ENCODE results near the gene FH.
A peak's percentile ranks its signal among the peaks of the same experiment; 100 is the strongest.

Gene FH

GRCh38 chr1:241525026-241525425, 5.5 kb upstream of the FH start:
- POLR2A ChIA-PET = no interaction called here
- WGBS (ENCODE audit: insufficient coverage) = 100% methylated on average over 1 of the region's 3 CpGs
- no peak overlapping the region for H3K4me3 ChIP-seq (ENCODE audit: control insufficient read depth in 1 of 7, extremely low read depth in 1 of 7, insufficient read depth in 4 of 7, low read depth in 2 of 7, low read length in 6 of 7)
- CTCF ChIA-PET = interaction anchor here (1.2 to 1.8 kb wide), 5 partner anchors 25 to 473 kb away, joined by 3 to 6 read pairs (median 4); partner anchors contain the start of gene MAP1LC3C
- no peak for DNase-seq
- H3K36me3 ChIP-seq (ENCODE audit: control insufficient read depth in 4 of 4, insufficient read depth in 4 of 4, low read length in 3 of 4) = no peaks in the 10 kb centered on the region
- peaks cover 0 to 4% (median 0%) of the 10 kb centered on the region in 5 experiments for H3K27me3 ChIP-seq (replicated peaks in 2 of 5; ENCODE audit: control insufficient read depth in 4 of 5, insufficient read depth in 5 of 5, low read length in 4 of 5)
- H3K27ac ChIP-seq (ENCODE audit: insufficient read depth in 1 of 2, low read depth in 1 of 2, low read length in 2 of 2, poor library complexity in 1 of 2, severe bottlenecking in 2 of 2) = no peak overlapping the region
- peaks cover 0 to 6% (median 2%) of the 10 kb centered on the region in 4 experiments for H3K4me1 ChIP-seq (ENCODE audit: control extremely low read depth in 1 of 4, control insufficient read depth in 4 of 4, insufficient read depth in 4 of 4, low read length in 3 of 4)
- no peaks in the 10 kb centered on the region for H3K9me3 ChIP-seq (ENCODE audit: control extremely low read depth in 1 of 5, control insufficient read depth in 4 of 5, insufficient read depth in 2 of 5, low read depth in 1 of 5, low read length in 4 of 5)

- Histone ChIP-seq H3K27ac (ENCODE audit: insufficient read depth in 1 of 2, low read depth in 1 of 2, low read length in 2 of 2, poor library complexity in 1 of 2, severe bottlenecking in 2 of 2) (no peak overlapping the region), H3K4me3 (ENCODE audit: control insufficient read depth in 1 of 7, extremely low read depth in 1 of 7, insufficient read depth in 4 of 7, low read depth in 2 of 7, low read length in 6 of 7) (no peak overlapping the region), H3K27me3 (replicated peaks in 2 of 5; ENCODE audit: control insufficient read depth in 4 of 5, insufficient read depth in 5 of 5, low read length in 4 of 5) (peaks cover 0 to 4% (median 0%) of the 10 kb centered on the region in 5 experiments), H3K4me1 (ENCODE audit: control extremely low read depth in 1 of 4, control insufficient read depth in 4 of 4, insufficient read depth in 4 of 4, low read length in 3 of 4) (peaks cover 4 to 19% (median 12%) of the 10 kb centered on the region in 4 experiments), H3K9me3 (ENCODE audit: control extremely low read depth in 1 of 5, control insufficient read depth in 4 of 5, insufficient read depth in 2 of 5, low read depth in 1 of 5, low read length in 4 of 5) (no peaks in the 10 kb centered on the region), H3K36me3 (ENCODE audit: control insufficient read depth in 4 of 4, insufficient read depth in 4 of 4, low read length in 3 of 4) (no peaks in the 10 kb centered on the region)
- CTCF ChIA-PET = interaction anchor here (0.5 kb wide), 1 partner anchor 28 kb away, joined by 4 read pairs; no protein-coding TSS in a partner anchor
- WGBS (ENCODE audit: insufficient coverage) = no CpG with 5 or more reads among the region's 2 CpGs
- DNase-seq = no peak
- POLR2A ChIA-PET = no interaction called here
Measured at GRCh38 chr1:241521718-241522117, 2.2 kb upstream of the FH start.

DNA sequence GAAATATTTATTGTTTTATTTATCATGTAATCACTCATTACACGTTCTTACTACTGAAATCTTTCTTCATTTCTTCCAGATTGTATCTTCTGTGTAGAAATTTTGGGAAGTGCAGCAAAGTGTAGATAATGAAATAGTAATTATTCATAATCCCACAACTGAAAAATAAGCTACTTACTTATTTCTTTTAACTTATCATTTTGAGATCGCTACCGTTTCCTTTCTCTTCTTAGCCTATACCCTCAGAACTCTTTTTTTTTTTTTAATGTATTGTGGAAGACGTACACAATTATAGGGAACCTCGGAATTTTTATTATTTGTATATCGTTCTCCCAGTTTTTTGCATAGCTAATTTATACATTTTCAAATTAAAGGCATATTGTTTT, 518 bp upstream of the FH start:
- Histone ChIP-seq H3K4me1 (ENCODE audit: control extremely low read depth in 1 of 4, control insufficient read depth in 4 of 4, insufficient read depth in 4 of 4, low read length in 3 of 4) (peaks cover 4 to 19% (median 12%) of the 10 kb centered on the region in 4 experiments), H3K36me3 (ENCODE audit: control insufficient read depth in 4 of 4, insufficient read depth in 4 of 4, low read length in 3 of 4) (peaks cover 0 to 6% (median 3%) of the 10 kb centered on the region in 4 experiments), H3K4me3 (ENCODE audit: control insufficient read depth in 1 of 7, extremely low read depth in 1 of 7, insufficient read depth in 4 of 7, low read depth in 2 of 7, low read length in 6 of 7) (peak overlapping the region in 6 of 7 experiments; percentile 78 to 93 (median 88)), H3K27me3 (replicated peaks in 2 of 5; ENCODE audit: control insufficient read depth in 4 of 5, insufficient read depth in 5 of 5, low read length in 4 of 5) (peaks cover 0 to 4% (median 0%) of the 10 kb centered on the region in 5 experiments), H3K27ac (ENCODE audit: insufficient read depth in 1 of 2, low read depth in 1 of 2, low read length in 2 of 2, poor library complexity in 1 of 2, severe bottlenecking in 2 of 2) (peak overlapping the region in 1 of 2 experiments; percentile 69), H3K9me3 (ENCODE audit: control extremely low read depth in 1 of 5, control insufficient read depth in 4 of 5, insufficient read depth in 2 of 5, low read depth in 1 of 5, low read length in 4 of 5) (no peaks in the 10 kb centered on the region)
- no CpG with 5 or more reads among the region's 6 CpGs for WGBS (ENCODE audit: insufficient coverage)
- POLR2A ChIA-PET = no interaction called here
- DNase-seq = no peak
- CTCF ChIA-PET = no interaction called here

- CTCF ChIA-PET = interaction anchor here (1.1 to 1.4 kb wide), 2 partner anchors 9 to 92 kb away, joined by 3 to 5 read pairs; no protein-coding TSS in a partner anchor
- H3K4me1 ChIP-seq (ENCODE audit: control extremely low read depth in 1 of 4, control insufficient read depth in 4 of 4, insufficient read depth in 4 of 4, low read length in 3 of 4) = peaks cover 4 to 19% (median 12%) of the 10 kb centered on the region in 4 experiments
- POLR2A ChIA-PET = no interaction called here
- H3K9me3 ChIP-seq (ENCODE audit: control extremely low read depth in 1 of 5, control insufficient read depth in 4 of 5, insufficient read depth in 2 of 5, low read depth in 1 of 5, low read length in 4 of 5) = no peaks in the 10 kb centered on the region
- H3K27me3 ChIP-seq (replicated peaks in 2 of 5; ENCODE audit: control insufficient read depth in 4 of 5, insufficient read depth in 5 of 5, low read length in 4 of 5) = peaks cover 0 to 4% (median 0%) of the 10 kb centered on the region in 5 experiments
- DNase-seq = peak in 2 of 3 donors; percentile 34 to 45
- H3K27ac ChIP-seq (ENCODE audit: insufficient read depth in 1 of 2, low read depth in 1 of 2, low read length in 2 of 2, poor library complexity in 1 of 2, severe bottlenecking in 2 of 2) = peak overlapping the region; percentile 50 to 81
- H3K36me3 ChIP-seq (ENCODE audit: control insufficient read depth in 4 of 4, insufficient read depth in 4 of 4, low read length in 3 of 4) = peaks cover 0 to 12% (median 3%) of the 10 kb centered on the region in 4 experiments
- 8% methylated on average over 24 of the region's 28 CpGs for WGBS (ENCODE audit: insufficient coverage)
- H3K4me3 ChIP-seq (ENCODE audit: control insufficient read depth in 1 of 7, extremely low read depth in 1 of 7, insufficient read depth in 4 of 7, low read depth in 2 of 7, low read length in 6 of 7) = peak overlapping the region; percentile 78 to 93 (median 89)
Measured at GRCh38 chr1:241518476-241519307, 863 bp downstream of the FH start.

GRCh38 chr1:241513378-241513777, 6.2 kb downstream of the FH start:
- CTCF ChIA-PET = no interaction called here
- H3K27ac ChIP-seq (ENCODE audit: insufficient read depth in 1 of 2, low read depth in 1 of 2, low read length in 2 of 2, poor library complexity in 1 of 2, severe bottlenecking in 2 of 2) = no peak overlapping the region
- no peak overlapping the region for H3K4me3 ChIP-seq (ENCODE audit: control insufficient read depth in 1 of 7, extremely low read depth in 1 of 7, insufficient read depth in 4 of 7, low read depth in 2 of 7, low read length in 6 of 7)
- H3K4me1 ChIP-seq (ENCODE audit: control extremely low read depth in 1 of 4, control insufficient read depth in 4 of 4, insufficient read depth in 4 of 4, low read length in 3 of 4) = peaks cover under 1 to 6% (median 4%) of the 10 kb centered on the region in 4 experiments
- H3K27me3 ChIP-seq (replicated peaks in 2 of 5; ENCODE audit: control insufficient read depth in 4 of 5, insufficient read depth in 5 of 5, low read length in 4 of 5) = no peaks in the 10 kb centered on the region
- no peak for DNase-seq
- peaks cover 10 to 44% (median 26%) of the 10 kb centered on the region in 4 experiments for H3K36me3 ChIP-seq (ENCODE audit: control insufficient read depth in 4 of 4, insufficient read depth in 4 of 4, low read length in 3 of 4)
- 92% methylated on average over 2 of the region's 5 CpGs for WGBS (ENCODE audit: insufficient coverage)
- H3K9me3 ChIP-seq (ENCODE audit: control extremely low read depth in 1 of 5, control insufficient read depth in 4 of 5, insufficient read depth in 2 of 5, low read depth in 1 of 5, low read length in 4 of 5) = no peaks in the 10 kb centered on the region
- POLR2A ChIA-PET = no interaction called here

- ChIA-PET CTCF (no interaction called here), POLR2A (no interaction called here)
- no CpG with 5 or more reads among the region's 2 CpGs for whole genome bisulfite sequencing (ENCODE audit: insufficient coverage)
- Histone ChIP-seq H3K36me3 (ENCODE audit: control insufficient read depth in 4 of 4, insufficient read depth in 4 of 4, low read length in 3 of 4) (peaks cover 19 to 78% (median 57%) of the 10 kb centered on the region in 4 experiments), H3K9me3 (ENCODE audit: control extremely low read depth in 1 of 5, control insufficient read depth in 4 of 5, insufficient read depth in 2 of 5, low read depth in 1 of 5, low read length in 4 of 5) (no peaks in the 10 kb centered on the region), H3K27ac (ENCODE audit: insufficient read depth in 1 of 2, low read depth in 1 of 2, low read length in 2 of 2, poor library complexity in 1 of 2, severe bottlenecking in 2 of 2) (no peak overlapping the region), H3K27me3 (replicated peaks in 2 of 5; ENCODE audit: control insufficient read depth in 4 of 5, insufficient read depth in 5 of 5, low read length in 4 of 5) (no peaks in the 10 kb centered on the region), H3K4me1 (ENCODE audit: control extremely low read depth in 1 of 4, control insufficient read depth in 4 of 4, insufficient read depth in 4 of 4, low read length in 3 of 4) (no peaks in the 10 kb centered on the region), H3K4me3 (ENCODE audit: control insufficient read depth in 1 of 7, extremely low read depth in 1 of 7, insufficient read depth in 4 of 7, low read depth in 2 of 7, low read length in 6 of 7) (no peak overlapping the region)
- no peak for DNase-seq
Measured at GRCh38 chr1:241507189-241507863, 12.2 kb downstream of the FH start.

Measured in common myeloid progenitor, CD34-positive (primary cell).